HepG2 (cell line): Measurements from ENCODE around the gene KCTD13. TPM values are rescaled to one million over a fixed set of nuclear protein-coding genes. Genes with fewer than 3 reads are reported as not detected.
A peak's percentile ranks its signal among the peaks of the same experiment; 100 is the strongest.

Experiments
- AHR ChIP-seq: IDR thresholded peaks from 2 replicates; pipeline ENCODE4 v1.6.1; 2018; ENCODE audit warnings: missing genetic modification reagents, missing compliant biosample characterization
- BORCS8-MEF2B ChIP-seq: sonication (generic); formaldehyde crosslinking; IDR thresholded peaks from 2 replicates; pipeline ENCODE4 v1.8.0; 2022; ENCODE audit warnings: mild to moderate bottlenecking, missing genetic modification reagents
- BRCA1 ChIP-seq: sonication (generic); formaldehyde crosslinking; IDR thresholded peaks from 2 replicates; pipeline ENCODE4 v1.4.0; 2020; ENCODE audit warnings: missing genetic modification reagents
- CEBPB ChIP-seq: IDR thresholded peaks from 2 replicates; pipeline ENCODE4 v1.6.1; 2011; ENCODE audit warnings: low read depth, low read length, improper control_type of control experiment, borderline replicate concordance
- FOXA3 ChIP-seq: IDR thresholded peaks from 2 replicates; pipeline ENCODE4 v1.6.1; 2016; ENCODE audit warnings: missing genetic modification reagents, missing compliant biosample characterization
- FOXK1 ChIP-seq: sonication (generic); formaldehyde crosslinking; IDR thresholded peaks from 2 replicates; pipeline ENCODE4 v1.4.0; 2020; ENCODE audit warnings: low read depth, missing genetic modification reagents, borderline replicate concordance
- GZF1 ChIP-seq: sonication (generic); formaldehyde crosslinking; IDR thresholded peaks from 2 replicates; pipeline ENCODE4 v1.5.1; 2020; ENCODE audit warnings: mild to moderate bottlenecking, missing genetic modification reagents
- HDAC2 ChIP-seq: sonication (generic); formaldehyde crosslinking; IDR thresholded peaks from 2 replicates; pipeline ENCODE4 v1.4.0; 2020; ENCODE audit warnings: missing genetic modification reagents
- HNF4A ChIP-seq: sonication (generic); formaldehyde crosslinking; IDR thresholded peaks from 2 replicates; pipeline ENCODE4 v1.4.0; 2020; ENCODE audit warnings: missing genetic modification reagents
- IRF2 ChIP-seq: IDR thresholded peaks from 2 replicates; pipeline ENCODE4 v1.6.1; 2018; ENCODE audit warnings: missing genetic modification reagents, missing compliant biosample characterization
- MTF1 ChIP-seq: sonication (generic); formaldehyde crosslinking; IDR thresholded peaks from 2 replicates; pipeline ENCODE4 v1.5.0; 2020; ENCODE audit warnings: missing genetic modification reagents
- SALL2 ChIP-seq: sonication (generic); formaldehyde crosslinking; IDR thresholded peaks from 2 replicates; pipeline ENCODE4 v1.8.1; 2023; ENCODE audit warnings: mild to moderate bottlenecking, missing genetic modification reagents, inconsistent platforms
- SMARCC2 ChIP-seq: fragments of 450-650 bp; IDR thresholded peaks from 2 replicates; pipeline ENCODE4 v1.6.1; 2017; ENCODE audit warnings: antibody characterized with exemption, mild to moderate bottlenecking
- SRSF1 ChIP-seq: fragments of 200-400 bp; formaldehyde crosslinking; optimal IDR thresholded peaks from 2 replicates; pipeline ENCODE3; 2017; ENCODE audit warnings: mild to moderate bottlenecking, low read depth, low read length, moderate library complexity
- ZFY ChIP-seq: sonication (generic); formaldehyde crosslinking; IDR thresholded peaks from 2 replicates; pipeline ENCODE4 v1.4.0; 2020; ENCODE audit warnings: missing genetic modification reagents
- ZNF263 ChIP-seq: sonication (generic); formaldehyde crosslinking; IDR thresholded peaks from 2 replicates; pipeline ENCODE4 v1.4.0; 2020; ENCODE audit warnings: missing genetic modification reagents
- ZNF326 ChIP-seq: sonication (generic); formaldehyde crosslinking; IDR thresholded peaks from 2 replicates; pipeline ENCODE4 v1.4.0; 2020; ENCODE audit warnings: missing genetic modification reagents, borderline replicate concordance
- ZNF569 ChIP-seq: sonication (generic); formaldehyde crosslinking; IDR thresholded peaks from 2 replicates; pipeline ENCODE4 v1.5.0; 2020; ENCODE audit warnings: mild to moderate bottlenecking, missing genetic modification reagents, moderate library complexity, borderline replicate concordance
- polyA plus RNA-seq, 8 experiments: library from polyadenylated mRNA; depleted of rRNA in 3 of 8; stranded (reverse) in 7 of 8; unstranded in 1 of 8; fragments of >200 nt; fragmentation: Illumina TruSeq in 4 of 8; extraction: Trizol in 4 of 8; gene quantifications; 2 replicates each; pipeline versions ENCODE4 v1.2.1 to v1.2.3, GENCODE V29; 2011 to 2016; ENCODE audit warnings: low read depth in 4 of 8, missing spikeins in 1 of 8, mixed read lengths in 1 of 8; ENCODE audit not compliant: insufficient read depth in 1 of 8
- total RNA-seq, 5 experiments: library from RNA; depleted of rRNA; stranded (reverse); fragments of >200 nt; fragmentation: Illumina TruSeq; extraction: Trizol; gene quantifications; 2 replicates each; pipeline ENCODE4 v1.2.3, GENCODE V29; 2016; ENCODE audit warnings: low read depth in 1 of 5
- TF ChIP-seq, protein P1 (sequence below): sonication (generic); formaldehyde crosslinking; IDR thresholded peaks from 2 replicates; pipeline ENCODE4 v1.4.0; 2020; ENCODE audit warnings: missing genetic modification reagents
- TF ChIP-seq, protein P2 (sequence below): sonication (generic); formaldehyde crosslinking; conservative IDR thresholded peaks from 2 replicates; pipeline ENCODE4 v1.8.1; 2023; ENCODE audit warnings: missing genetic modification reagents
- TF ChIP-seq, protein P3 (sequence below): IDR thresholded peaks from 2 replicates; pipeline ENCODE4 v1.6.1; 2016; ENCODE audit warnings: low read depth, missing genetic modification reagents, missing compliant biosample characterization
- TF ChIP-seq, protein P4 (sequence below): sonication (generic); formaldehyde crosslinking; IDR thresholded peaks from 2 replicates; pipeline ENCODE4 v1.5.0; 2020; ENCODE audit warnings: missing genetic modification reagents

KCTD13 gene
- total and polyA plus RNA-seq, 2 of the 13 experiments (the other 11 are each of a cell fraction or from before 2014, with no cell fraction given): 6.3 to 14.7 TPM

DNA sequence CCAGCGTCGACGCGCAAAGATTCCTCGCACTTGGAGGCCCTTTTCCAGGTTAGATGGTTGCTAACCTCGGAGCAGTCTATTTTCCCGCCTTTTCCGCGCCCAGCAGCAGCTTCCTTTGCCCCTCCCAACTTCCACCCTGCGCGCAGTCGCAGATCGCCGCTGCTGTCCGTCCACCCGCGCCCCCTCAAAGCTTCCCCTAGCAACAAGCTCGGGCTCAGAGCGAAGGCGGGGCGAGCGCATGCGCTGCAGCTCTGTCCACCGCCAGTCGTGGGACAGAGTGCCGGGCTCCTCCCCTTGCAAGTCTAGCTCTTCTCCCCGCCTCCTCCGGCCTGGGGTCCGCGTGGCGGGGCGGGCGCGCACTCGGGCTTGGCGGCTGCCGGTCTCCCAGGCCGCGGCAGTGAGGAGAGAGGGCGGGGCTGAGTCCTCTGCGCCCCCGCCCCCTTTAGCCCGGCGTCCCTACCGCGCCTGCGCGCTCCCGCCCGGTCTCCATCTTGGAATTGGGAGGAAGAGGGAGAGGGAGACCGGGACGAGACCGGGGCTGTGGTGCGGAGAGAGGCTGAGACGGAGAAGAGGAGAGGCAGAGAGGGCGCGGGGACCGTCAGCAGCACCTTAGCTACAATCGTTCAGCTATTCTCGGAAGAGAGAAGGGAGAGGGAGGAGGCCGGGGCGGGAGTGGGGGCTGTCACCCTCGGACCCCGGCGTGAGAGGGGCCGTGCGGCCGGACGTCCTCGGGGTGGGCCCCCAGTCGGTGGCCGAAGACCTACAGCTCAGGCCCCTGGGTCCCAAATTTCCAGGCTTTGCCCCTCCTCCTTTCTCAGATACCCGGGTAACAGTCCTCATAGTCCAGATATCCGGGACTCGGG lies 47.6 kb upstream of the KCTD13 start, which contains the start of gene TAOK2 (continued):
- TF ChIP-seq FOXA3 (peak; percentile 62; the same call in 1 of the 2 replicates), SMARCC2 (no peak), ZNF326 (CRISPR knock-in tag) (0 out of 2 replicates have a peak, but pooled peaks have one; percentile 73), SALL2 (CRISPR knock-in tag) (peak; percentile 92), AHR (no peak), HDAC2 (CRISPR knock-in tag) (peak; percentile 47), ZNF263 (CRISPR knock-in tag) (peak; percentile 75), HNF4A (CRISPR knock-in tag) (peak; percentile 40; the same call in 1 of the 2 replicates), FOXK1 (peak; percentile 79; the same call in 1 of the 2 replicates), ZFY (CRISPR knock-in tag) (peak; percentile 88), IRF2 (peak; percentile 74), SRSF1 (peak; percentile 34), GZF1 (CRISPR knock-in tag) (peak; percentile 75), BRCA1 (peak; percentile 90; the same call in 1 of the 2 replicates), ZNF569 (no peak), BORCS8-MEF2B (peak; percentile 91), MTF1 (CRISPR knock-in tag) (no peak), CEBPB (no peak)
- TF ChIP-seq, protein P1, sequence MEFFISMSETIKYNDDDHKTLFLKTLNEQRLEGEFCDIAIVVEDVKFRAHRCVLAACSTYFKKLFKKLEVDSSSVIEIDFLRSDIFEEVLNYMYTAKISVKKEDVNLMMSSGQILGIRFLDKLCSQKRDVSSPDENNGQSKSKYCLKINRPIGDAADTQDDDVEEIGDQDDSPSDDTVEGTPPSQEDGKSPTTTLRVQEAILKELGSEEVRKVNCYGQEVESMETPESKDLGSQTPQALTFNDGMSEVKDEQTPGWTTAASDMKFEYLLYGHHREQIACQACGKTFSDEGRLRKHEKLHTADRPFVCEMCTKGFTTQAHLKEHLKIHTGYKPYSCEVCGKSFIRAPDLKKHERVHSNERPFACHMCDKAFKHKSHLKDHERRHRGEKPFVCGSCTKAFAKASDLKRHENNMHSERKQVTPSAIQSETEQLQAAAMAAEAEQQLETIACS (CRISPR knock-in tag): peak; percentile 84
- TF ChIP-seq, protein P2, sequence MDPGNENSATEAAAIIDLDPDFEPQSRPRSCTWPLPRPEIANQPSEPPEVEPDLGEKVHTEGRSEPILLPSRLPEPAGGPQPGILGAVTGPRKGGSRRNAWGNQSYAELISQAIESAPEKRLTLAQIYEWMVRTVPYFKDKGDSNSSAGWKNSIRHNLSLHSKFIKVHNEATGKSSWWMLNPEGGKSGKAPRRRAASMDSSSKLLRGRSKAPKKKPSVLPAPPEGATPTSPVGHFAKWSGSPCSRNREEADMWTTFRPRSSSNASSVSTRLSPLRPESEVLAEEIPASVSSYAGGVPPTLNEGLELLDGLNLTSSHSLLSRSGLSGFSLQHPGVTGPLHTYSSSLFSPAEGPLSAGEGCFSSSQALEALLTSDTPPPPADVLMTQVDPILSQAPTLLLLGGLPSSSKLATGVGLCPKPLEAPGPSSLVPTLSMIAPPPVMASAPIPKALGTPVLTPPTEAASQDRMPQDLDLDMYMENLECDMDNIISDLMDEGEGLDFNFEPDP (CRISPR knock-in tag): no peak
- TF ChIP-seq, protein P3, sequence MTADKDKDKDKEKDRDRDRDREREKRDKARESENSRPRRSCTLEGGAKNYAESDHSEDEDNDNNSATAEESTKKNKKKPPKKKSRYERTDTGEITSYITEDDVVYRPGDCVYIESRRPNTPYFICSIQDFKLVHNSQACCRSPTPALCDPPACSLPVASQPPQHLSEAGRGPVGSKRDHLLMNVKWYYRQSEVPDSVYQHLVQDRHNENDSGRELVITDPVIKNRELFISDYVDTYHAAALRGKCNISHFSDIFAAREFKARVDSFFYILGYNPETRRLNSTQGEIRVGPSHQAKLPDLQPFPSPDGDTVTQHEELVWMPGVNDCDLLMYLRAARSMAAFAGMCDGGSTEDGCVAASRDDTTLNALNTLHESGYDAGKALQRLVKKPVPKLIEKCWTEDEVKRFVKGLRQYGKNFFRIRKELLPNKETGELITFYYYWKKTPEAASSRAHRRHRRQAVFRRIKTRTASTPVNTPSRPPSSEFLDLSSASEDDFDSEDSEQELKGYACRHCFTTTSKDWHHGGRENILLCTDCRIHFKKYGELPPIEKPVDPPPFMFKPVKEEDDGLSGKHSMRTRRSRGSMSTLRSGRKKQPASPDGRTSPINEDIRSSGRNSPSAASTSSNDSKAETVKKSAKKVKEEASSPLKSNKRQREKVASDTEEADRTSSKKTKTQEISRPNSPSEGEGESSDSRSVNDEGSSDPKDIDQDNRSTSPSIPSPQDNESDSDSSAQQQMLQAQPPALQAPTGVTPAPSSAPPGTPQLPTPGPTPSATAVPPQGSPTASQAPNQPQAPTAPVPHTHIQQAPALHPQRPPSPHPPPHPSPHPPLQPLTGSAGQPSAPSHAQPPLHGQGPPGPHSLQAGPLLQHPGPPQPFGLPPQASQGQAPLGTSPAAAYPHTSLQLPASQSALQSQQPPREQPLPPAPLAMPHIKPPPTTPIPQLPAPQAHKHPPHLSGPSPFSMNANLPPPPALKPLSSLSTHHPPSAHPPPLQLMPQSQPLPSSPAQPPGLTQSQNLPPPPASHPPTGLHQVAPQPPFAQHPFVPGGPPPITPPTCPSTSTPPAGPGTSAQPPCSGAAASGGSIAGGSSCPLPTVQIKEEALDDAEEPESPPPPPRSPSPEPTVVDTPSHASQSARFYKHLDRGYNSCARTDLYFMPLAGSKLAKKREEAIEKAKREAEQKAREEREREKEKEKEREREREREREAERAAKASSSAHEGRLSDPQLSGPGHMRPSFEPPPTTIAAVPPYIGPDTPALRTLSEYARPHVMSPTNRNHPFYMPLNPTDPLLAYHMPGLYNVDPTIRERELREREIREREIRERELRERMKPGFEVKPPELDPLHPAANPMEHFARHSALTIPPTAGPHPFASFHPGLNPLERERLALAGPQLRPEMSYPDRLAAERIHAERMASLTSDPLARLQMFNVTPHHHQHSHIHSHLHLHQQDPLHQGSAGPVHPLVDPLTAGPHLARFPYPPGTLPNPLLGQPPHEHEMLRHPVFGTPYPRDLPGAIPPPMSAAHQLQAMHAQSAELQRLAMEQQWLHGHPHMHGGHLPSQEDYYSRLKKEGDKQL (CRISPR knock-in tag): no peak
- TF ChIP-seq, protein P4, sequence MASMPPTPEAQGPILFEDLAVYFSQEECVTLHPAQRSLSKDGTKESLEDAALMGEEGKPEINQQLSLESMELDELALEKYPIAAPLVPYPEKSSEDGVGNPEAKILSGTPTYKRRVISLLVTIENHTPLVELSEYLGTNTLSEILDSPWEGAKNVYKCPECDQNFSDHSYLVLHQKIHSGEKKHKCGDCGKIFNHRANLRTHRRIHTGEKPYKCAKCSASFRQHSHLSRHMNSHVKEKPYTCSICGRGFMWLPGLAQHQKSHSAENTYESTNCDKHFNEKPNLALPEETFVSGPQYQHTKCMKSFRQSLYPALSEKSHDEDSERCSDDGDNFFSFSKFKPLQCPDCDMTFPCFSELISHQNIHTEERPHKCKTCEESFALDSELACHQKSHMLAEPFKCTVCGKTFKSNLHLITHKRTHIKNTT: no peak
